ENCODE measurements around the gene GCH1.
A peak's percentile ranks its signal among the peaks of the same experiment; 100 is the strongest.

Gene GCH1

DNA sequence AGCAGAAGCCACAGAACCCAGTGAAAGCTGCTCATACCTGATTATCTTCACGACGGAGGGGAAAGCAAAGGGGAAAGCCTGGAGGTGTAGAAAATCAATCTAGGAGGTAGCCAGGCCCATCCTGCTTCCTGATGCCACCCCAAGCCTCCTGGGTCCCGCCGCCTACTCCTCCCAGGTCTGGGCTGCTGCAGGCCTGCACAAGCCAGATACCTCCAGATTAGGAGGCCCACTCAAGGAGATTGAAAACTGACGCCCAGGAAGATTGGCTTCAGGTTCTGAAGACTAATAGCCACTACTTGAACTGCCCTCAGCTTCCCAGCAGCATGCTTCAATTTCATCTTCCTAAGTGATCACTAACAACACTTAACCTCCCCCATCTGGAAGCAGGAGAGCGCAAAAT is 87.1 kb downstream of the GCH1 start:
- TF ChIP-seq SPI1 (IDR thresholded peaks at IDR 0.05; ENCODE audit: borderline replicate concordance, low read depth) (no peak), POLR2AphosphoS5 (IDR thresholded peaks at IDR 0.05; ENCODE audit: low read depth) (no peak), REST (IDR thresholded peaks at IDR 0.05; ENCODE audit: insufficient replicate concordance, low read depth) (no peak), GABPA (IDR thresholded peaks at IDR 0.05; ENCODE audit: low read depth) (no peak), CTCF (IDR thresholded peaks at IDR 0.05; ENCODE audit: insufficient read depth, low read length) (no peak)
- no peaks in the 10 kb centered on the region for H3K27me3 ChIP-seq (ENCODE audit: insufficient read depth, poor library complexity, severe bottlenecking)
- no peak for DNase-seq (ENCODE audit: low read depth in 1 of 2, low spot score in 1 of 2)
- no peak overlapping the region for H3K4me3 ChIP-seq (replicated peaks; ENCODE audit: insufficient read depth, low read length)
- no peak overlapping the region for H3K27ac ChIP-seq (replicated peaks)

GRCh38 chr14:54815016-54815415 is 87.6 kb downstream of the GCH1 start:
- H3K4me3 ChIP-seq (replicated peaks; ENCODE audit: insufficient read depth, low read length) = no peak overlapping the region

DNA sequence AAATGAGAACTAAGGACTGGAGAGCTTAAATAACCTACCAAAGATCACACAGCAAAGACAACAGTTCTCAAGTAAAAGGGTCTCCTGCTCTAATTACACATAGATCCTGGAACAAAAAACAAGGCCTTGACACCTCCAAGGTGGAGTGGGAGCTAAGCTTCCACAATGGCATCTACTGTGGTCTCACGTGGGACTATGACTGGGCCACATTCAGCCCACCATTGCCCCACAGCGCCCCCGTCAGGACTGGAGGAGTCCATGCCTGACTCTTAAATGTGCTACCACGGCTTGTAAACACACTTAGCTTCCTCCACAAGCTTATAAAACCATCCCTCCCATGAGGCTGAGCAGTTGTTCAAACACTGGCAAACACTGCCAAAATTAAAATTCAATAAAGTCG is 88.5 kb downstream of the GCH1 start:
- peak in 1 of 2 experiments; percentile 3 for DNase-seq (ENCODE audit: low read depth in 1 of 2, low spot score in 1 of 2)
- H3K27me3 ChIP-seq (ENCODE audit: insufficient read depth, poor library complexity, severe bottlenecking) = no peaks in the 10 kb centered on the region
- no peak for TF ChIP-seq SPI1 (IDR thresholded peaks at IDR 0.05; ENCODE audit: borderline replicate concordance, low read depth)
- no peak for TF ChIP-seq GABPA (IDR thresholded peaks at IDR 0.05; ENCODE audit: low read depth)
- no peak for TF ChIP-seq CTCF (IDR thresholded peaks at IDR 0.05; ENCODE audit: insufficient read depth, low read length)
- no peak for TF ChIP-seq POLR2AphosphoS5 (IDR thresholded peaks at IDR 0.05; ENCODE audit: low read depth)
- no peak for TF ChIP-seq REST (IDR thresholded peaks at IDR 0.05; ENCODE audit: insufficient replicate concordance, low read depth)
- no peak overlapping the region for H3K27ac ChIP-seq (replicated peaks)
- no peak overlapping the region for H3K4me3 ChIP-seq (replicated peaks; ENCODE audit: insufficient read depth, low read length)

More at GRCh38 chr14:54815016-54815415, 87.6 kb downstream of the GCH1 start:
- Histone ChIP-seq H3K27ac (replicated peaks) (no peak overlapping the region), H3K27me3 (ENCODE audit: insufficient read depth, poor library complexity, severe bottlenecking) (no peaks in the 10 kb centered on the region)
- no peak for DNase-seq (ENCODE audit: low read depth in 1 of 2, low spot score in 1 of 2)
- TF ChIP-seq GABPA (IDR thresholded peaks at IDR 0.05; ENCODE audit: low read depth) = no peak
- no peak for TF ChIP-seq POLR2AphosphoS5 (IDR thresholded peaks at IDR 0.05; ENCODE audit: low read depth)
- no peak for TF ChIP-seq SPI1 (IDR thresholded peaks at IDR 0.05; ENCODE audit: borderline replicate concordance, low read depth)
- TF ChIP-seq REST (IDR thresholded peaks at IDR 0.05; ENCODE audit: insufficient replicate concordance, low read depth) = no peak
- no peak for TF ChIP-seq CTCF (IDR thresholded peaks at IDR 0.05; ENCODE audit: insufficient read depth, low read length)

All from HL-60 (cell line).